Keratinocyte (primary cell): ENCODE data around the gene PYCR2.

Experiments
- EZH2 ChIP-seq: IDR thresholded peaks from one replicate; pipeline ENCODE4 v1.6.1; 2012; ENCODE audit warnings: inconsistent platforms, mild to moderate bottlenecking, low read length, moderate library complexity
- TF ChIP-seq, protein P1 (sequence below), 3 experiments: IDR thresholded peaks in 1 of 3; conservative IDR thresholded peaks in 1 of 3; optimal IDR thresholded peaks in 1 of 3; 2 replicates in 2 of 3; 3 replicates in 1 of 3; pipeline versions ENCODE3 to v1.5.1; 2011; ENCODE audit warnings: low read length in 3 of 3, mild to moderate bottlenecking in 3 of 3, moderate library complexity in 2 of 3, control low read depth in 1 of 3, inconsistent platforms in 1 of 3; ENCODE audit not compliant: insufficient read depth in 2 of 3; ENCODE audit errors: extremely low read depth in 1 of 3

- TF ChIP-seq, protein P1, sequence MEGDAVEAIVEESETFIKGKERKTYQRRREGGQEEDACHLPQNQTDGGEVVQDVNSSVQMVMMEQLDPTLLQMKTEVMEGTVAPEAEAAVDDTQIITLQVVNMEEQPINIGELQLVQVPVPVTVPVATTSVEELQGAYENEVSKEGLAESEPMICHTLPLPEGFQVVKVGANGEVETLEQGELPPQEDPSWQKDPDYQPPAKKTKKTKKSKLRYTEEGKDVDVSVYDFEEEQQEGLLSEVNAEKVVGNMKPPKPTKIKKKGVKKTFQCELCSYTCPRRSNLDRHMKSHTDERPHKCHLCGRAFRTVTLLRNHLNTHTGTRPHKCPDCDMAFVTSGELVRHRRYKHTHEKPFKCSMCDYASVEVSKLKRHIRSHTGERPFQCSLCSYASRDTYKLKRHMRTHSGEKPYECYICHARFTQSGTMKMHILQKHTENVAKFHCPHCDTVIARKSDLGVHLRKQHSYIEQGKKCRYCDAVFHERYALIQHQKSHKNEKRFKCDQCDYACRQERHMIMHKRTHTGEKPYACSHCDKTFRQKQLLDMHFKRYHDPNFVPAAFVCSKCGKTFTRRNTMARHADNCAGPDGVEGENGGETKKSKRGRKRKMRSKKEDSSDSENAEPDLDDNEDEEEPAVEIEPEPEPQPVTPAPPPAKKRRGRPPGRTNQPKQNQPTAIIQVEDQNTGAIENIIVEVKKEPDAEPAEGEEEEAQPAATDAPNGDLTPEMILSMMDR (optimal IDR thresholded peaks at IDR 0.05 in 1 of 3, IDR thresholded peaks at IDR 0.05 in 1 of 3, conservative IDR thresholded peaks at IDR 0.05 in 1 of 3; ENCODE audit: extremely low read depth in 1 of 3, insufficient read depth in 2 of 3, low read length in 3 of 3) = no peak
- TF ChIP-seq EZH2 = no peak
Measured at GRCh38 chr1:225923692-225924555, at the start of gene PYCR2.
